GM21737 (cell line): Measurements from ENCODE around the gene GBF1.
"Not testable (repeated sequence)": the region's sequence is repeated elsewhere in the genome, so short reads cannot be mapped to it uniquely, and the experiment has no call there.

Experiments used
- ATAC-seq: cut with Tn5 transposase; IDR thresholded peaks from one replicate; pipeline ENCODE4 v1.9.1; 2021; ENCODE audit warnings: mild to moderate bottlenecking, moderate library complexity; ENCODE audit not compliant: unreplicated experiment

The GBF1 gene

DNA sequence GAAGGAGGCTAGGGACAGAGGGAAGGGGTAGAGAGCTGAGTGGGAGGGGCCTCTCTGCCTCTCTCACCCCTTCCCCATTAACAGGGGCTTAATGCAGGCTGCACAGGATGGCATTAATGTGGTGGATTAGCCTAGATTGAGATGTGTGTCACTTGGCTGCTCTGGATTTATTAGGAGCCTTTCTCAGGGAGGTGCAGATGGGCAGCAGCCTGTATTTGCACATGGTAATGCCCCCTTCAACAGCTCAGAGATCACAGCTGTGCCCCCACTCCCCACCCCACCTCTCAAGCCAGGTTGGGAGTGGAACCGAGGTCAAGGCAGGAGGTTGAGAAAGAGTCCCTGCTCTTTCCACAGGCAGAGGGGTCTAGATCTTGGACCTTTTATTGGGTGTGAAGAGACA lies 11.3 kb upstream of the GBF1 start:
- ATAC-seq: no peak

- ATAC-seq: no peak
Measured at GRCh38 chr10:102234888-102235597, 10.3 kb upstream of the GBF1 start.

DNA sequence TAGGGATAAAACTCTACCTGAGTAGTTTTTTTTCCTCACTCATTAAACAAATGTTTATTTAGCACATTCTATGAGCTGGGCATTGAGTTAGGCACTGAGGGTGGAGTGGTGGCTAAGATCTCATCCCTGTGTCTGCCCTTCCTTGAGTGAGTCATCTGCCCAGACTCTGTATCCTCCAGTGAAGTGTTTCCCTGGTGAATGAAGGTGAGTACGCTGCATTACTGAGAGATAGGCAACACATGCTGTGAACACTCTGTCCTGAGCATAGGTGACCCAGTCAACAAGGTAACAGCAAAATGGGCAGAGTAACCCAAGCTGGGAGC lies 9.8 kb upstream of the GBF1 start:
- ATAC-seq: no peak

DNA sequence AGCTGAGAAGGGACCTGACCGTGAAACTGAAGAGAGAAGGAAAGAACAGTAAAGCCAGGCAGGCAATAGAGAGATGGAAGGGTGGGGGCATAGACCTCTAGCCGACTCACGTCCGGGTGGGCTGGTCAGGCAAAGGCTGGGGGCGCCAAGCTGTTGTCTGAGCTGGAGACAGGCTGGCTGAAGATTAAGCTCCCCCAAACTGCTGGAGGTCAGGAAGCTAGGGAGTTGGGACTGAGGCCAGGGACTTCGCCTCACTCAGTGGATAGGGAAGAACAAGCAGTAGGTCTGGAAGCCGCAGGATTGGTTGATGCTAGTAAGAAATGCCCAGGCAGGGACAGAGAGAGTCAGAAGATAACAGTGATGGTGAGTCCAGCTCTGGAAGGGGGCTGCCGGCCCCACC lies 9.3 kb upstream of the GBF1 start:
- no peak for ATAC-seq

DNA sequence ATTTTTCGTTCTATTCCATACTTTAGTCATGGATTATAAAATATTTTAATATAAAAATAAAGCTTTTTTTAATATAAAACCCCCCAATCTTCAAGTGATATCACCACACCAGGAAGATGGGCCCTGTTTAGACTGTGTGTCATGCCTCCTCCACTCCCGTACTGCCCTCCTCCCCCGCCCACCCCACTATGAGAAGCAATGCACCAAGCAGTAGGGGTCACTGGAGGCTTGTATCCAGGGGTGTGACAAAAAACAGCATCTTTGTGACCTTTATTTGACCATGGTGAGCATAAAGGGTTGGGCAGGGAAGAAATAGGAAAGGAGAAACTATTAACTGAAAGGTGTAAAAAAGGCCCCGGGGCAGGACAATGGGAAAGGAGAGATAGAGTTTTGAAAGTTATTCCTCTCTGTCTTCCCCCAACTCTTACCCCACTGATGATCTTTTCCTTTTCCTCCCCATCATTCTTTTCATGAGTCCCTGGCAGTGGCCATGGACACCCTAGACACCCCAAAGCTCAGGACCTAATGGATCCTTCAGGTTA lies 7.5 kb upstream of the GBF1 start:
- no peak for ATAC-seq

GRCh38 chr10:102240467-102241031 lies 4.8 kb upstream of the GBF1 start:
- no peak for ATAC-seq

- ATAC-seq: no peak
Measured at GRCh38 chr10:102241032-102241443, 4.3 kb upstream of the GBF1 start.

DNA sequence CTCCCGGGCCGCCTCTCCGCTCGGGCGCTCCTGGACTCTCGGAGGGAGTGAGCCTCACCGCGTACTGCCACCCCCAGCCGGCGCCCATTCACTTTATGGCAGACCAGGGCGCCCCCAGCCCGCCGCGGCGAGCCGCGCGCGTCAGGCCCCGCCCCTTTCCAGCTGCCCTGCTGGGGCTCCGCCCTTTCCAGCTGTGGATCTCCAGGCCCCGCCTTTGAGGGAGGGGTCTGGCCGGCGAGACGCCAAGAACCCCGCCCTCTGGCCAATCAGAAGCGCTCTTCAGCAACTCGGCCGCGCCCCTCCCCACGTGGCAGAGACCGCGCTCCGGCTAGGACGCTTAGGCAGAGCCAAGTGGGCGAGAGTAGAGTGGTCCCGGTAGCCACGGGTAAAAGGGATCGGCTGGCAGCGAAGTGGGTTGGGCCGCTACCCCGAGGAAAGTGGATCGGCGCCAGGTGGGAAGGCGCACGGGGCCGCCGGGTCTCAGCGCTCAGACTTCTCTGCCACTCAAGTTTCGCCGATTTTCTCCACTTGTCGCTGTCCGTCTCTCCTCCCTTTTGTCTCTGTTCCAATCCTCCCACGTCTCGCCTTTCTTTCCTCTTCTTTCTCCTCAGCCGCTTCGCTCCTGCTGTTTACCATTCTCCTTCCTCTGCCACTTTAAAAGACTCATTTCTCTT lies 3.8 kb upstream of the GBF1 start, which contains the start of gene PITX3:
Gene PITX3, minus strand, starts transcription at position 69 of the 674 bp plus-strand sequence. CDS start 9,432 bp downstream, outside the sequence.
- ATAC-seq: peak; percentile 50

- no peak for ATAC-seq
Measured at GRCh38 chr10:102242118-102242485, 3.2 kb upstream of the GBF1 start.

GRCh38 chr10:102243309-102243708 lies 2.0 kb upstream of the GBF1 start:
- ATAC-seq: no peak

- peak; percentile 0 for ATAC-seq
Measured at GRCh38 chr10:102245932-102246251, 560 bp downstream of the GBF1 start.

GRCh38 chr10:102246261-102246660 lies 929 bp downstream of the GBF1 start:
- no peak for ATAC-seq

GRCh38 chr10:102247734-102248133 lies 2.4 kb downstream of the GBF1 start:
- ATAC-seq: no peak

GRCh38 chr10:102252508-102252907 lies 7.2 kb downstream of the GBF1 start:
- not testable (repeated sequence) for ATAC-seq

GRCh38 chr10:102254426-102254825 lies 9.1 kb downstream of the GBF1 start:
- ATAC-seq: no peak

- no peak for ATAC-seq
Measured at GRCh38 chr10:102255404-102255803, 10.1 kb downstream of the GBF1 start.

DNA sequence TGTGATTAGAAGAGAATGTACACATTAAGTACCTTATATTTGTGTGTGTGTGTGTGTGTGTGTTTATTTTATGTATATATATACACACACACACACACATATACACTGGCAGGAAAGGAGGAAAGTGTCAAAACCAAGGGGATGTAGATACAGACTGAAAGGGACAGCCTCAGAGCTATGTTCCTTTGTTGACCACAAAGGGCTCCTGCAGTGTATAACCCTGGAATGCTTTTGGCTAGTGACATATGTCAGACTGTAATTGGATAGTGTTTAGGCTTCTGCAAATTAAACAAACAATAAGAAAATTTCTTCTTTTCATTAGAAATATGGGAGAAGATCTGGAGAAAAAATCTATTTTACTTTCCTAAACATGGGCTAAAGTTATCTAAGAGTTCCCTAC lies 15.9 kb downstream of the GBF1 start:
- no peak for ATAC-seq

DNA sequence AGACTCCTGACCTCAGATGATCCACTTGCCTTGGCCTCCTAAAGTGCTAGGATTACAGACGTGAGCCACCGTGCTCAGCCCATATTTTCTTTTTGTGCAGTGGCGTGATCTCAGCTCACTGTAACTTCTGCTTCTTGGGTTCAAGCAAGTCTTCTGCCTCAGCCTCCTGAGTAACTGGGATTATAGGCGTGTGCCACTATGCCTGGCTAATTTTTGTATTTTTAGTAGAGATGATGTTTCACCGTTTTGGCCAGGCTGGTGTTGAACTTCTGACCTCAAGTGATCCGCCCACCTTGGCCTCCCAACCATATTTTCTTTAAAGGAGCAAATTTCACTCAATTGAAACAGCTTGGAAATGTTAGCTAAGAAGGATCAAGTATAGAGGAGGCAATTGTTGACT lies 16.5 kb downstream of the GBF1 start:
- no peak for ATAC-seq

DNA sequence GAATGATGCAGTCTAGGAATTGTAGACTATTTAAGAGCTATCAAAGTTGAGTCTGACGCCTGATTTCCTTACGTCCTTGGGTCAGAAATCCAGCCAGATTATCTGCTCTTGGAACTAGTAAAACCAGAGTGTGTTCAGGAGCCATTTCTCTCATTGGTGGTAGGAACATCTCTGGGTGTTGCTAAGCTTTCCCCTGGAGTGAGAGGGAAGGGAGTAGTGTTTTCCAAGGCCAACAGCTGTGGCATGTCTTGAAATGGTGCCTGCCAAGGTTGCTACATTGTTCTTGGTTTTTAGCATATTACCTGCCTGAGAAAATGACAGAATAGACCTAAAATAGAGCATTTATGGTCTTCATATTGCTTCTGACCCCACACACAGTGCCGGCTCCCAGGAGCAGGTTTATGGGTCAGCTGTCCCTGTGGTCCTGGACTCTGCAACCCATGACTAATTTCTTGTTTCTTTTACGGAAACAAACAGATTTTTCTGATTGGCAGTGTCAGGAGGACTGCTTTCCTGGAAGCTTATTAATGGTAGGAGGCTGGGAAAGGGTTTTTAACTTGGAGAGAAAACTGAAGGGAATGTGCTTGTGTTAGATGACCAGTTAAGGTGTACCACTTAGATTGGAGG lies 17.5 kb downstream of the GBF1 start:
- no peak for ATAC-seq

DNA sequence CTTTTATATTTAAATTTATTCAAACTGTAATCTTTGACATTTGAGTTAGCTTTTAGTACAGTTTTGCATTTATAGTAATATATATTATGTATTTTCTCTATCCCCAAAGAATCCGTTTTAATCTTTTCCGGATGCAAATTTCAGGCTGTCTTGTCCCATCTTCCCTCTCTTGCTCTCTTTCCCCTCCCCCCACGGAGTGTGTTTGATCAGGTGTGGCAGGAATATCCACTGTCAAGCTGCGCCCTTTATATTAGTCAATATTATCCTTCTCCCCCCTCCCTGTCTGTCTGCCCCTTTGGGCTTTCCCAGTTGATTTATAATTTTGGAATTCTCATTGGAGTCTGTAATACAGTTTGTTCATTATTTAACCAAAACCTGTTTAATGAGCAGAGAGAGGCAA lies 19.0 kb downstream of the GBF1 start:
- ATAC-seq: no peak

DNA sequence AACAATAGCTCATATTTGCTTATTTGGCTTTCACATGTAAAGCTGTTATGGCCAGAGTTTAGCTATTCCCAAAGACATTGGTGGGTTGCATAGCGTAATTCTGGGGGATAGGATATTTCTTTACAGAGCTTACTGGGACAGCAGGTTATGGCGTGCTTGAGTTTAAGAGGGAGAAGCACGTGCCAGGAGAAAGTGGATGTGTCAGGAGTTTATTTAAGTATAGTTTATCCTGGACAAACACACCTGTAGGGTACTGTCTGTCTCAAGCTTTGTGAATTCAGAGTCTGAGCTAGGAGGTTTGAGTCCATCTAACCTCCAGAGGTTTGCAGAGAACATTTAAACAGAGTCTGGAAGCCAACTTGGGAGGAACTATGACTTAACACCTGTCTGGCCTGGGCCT lies 21.3 kb downstream of the GBF1 start:
- ATAC-seq: no peak

DNA sequence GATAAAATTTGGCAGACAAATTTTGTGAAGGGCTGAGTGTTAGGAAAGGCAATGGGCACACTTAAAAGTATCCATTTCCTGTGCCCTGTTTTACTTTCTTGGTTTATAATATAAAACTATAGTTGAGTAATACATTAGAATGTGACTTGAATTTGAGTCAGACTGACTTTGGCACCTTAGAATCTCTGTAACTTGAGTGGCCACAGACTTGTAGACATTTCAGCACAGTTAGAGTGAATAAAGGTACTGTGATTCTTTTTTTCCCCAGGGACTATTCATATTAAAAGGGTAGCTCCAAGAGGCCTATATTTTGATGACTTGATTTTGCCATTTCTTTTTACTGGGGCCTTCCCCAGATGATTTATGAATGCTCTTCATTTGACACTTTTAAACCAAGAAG lies 22.4 kb downstream of the GBF1 start:
- no peak for ATAC-seq
